Measurements from ENCODE around the gene XPO5. TPM values are rescaled to one million over a fixed set of nuclear protein-coding genes. Genes with fewer than 3 reads are reported as not detected.

XPO5 gene
- total RNA-seq, 4 donors from 2014 or later: 22.2 to 58.6 (median 32.9) TPM

DNA sequence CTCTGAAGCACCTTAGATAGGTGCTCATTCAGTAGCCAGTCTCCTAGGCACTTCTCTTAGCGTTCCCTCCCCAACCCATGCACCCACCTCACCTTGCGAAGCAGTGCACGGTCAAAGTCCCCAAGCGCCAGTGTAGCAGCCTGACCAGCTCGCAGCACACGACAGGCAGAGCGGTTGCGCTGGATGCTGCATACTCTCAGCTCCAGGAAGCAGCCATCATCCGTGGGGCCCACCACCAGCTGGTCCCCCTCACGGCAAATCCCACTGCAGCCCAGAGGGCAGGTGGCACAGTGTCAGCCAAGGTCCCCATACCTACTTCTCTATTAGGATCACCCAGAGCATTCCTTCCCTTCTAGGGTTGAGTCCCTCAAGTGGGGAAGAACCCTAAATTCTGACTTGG is 46.7 kb upstream of the XPO5 start:
- no peak for DNase-seq
- 98% methylated on average over 9 to 10 of the region's 10 CpGs for WGBS, 2 donors
- no peaks in the 10 kb centered on the region for H3K9me3 ChIP-seq
- TF ChIP-seq POLR2A (IDR thresholded peaks at IDR 0.05): no peak
- TF ChIP-seq, protein P1, sequence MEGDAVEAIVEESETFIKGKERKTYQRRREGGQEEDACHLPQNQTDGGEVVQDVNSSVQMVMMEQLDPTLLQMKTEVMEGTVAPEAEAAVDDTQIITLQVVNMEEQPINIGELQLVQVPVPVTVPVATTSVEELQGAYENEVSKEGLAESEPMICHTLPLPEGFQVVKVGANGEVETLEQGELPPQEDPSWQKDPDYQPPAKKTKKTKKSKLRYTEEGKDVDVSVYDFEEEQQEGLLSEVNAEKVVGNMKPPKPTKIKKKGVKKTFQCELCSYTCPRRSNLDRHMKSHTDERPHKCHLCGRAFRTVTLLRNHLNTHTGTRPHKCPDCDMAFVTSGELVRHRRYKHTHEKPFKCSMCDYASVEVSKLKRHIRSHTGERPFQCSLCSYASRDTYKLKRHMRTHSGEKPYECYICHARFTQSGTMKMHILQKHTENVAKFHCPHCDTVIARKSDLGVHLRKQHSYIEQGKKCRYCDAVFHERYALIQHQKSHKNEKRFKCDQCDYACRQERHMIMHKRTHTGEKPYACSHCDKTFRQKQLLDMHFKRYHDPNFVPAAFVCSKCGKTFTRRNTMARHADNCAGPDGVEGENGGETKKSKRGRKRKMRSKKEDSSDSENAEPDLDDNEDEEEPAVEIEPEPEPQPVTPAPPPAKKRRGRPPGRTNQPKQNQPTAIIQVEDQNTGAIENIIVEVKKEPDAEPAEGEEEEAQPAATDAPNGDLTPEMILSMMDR (IDR thresholded peaks at IDR 0.05): no peak
- no peak overlapping the region for H3K27ac ChIP-seq
- intact Hi-C loops (cut with DNase I): no loop called here
- H3K4me1 ChIP-seq: peaks cover 9 to 17% of the 10 kb centered on the region in 2 donors
- H3K27me3 ChIP-seq: no peaks in the 10 kb centered on the region
- H3K4me3 ChIP-seq (replicated peaks in 1 of 3): no peak overlapping the region
- peaks cover 61 to 63% of the 10 kb centered on the region in 2 donors for H3K36me3 ChIP-seq

DNA sequence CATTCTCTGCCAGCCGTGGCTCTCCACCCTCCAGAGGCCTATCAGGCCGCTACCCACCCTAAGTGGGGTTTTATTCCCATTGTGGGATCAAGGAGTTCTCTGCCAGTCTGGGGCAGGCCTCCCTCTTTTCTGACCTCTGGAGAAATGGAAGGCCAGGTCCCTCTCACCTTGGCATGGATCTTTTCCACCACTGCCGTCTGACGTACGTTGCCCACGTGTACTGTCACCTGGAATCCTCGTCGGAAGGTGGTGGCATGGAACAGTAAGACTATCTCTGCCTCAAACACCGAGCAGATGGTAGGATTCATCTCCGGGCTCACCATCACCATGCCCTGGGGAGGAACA is 46.0 kb upstream of the XPO5 start:
- H3K27me3 ChIP-seq: no peaks in the 10 kb centered on the region
- peaks cover 61 to 63% of the 10 kb centered on the region in 2 donors for H3K36me3 ChIP-seq
- 95 to 96% methylated on average over 10 of the region's 10 CpGs for WGBS, 2 donors
- DNase-seq: no peak
- intact Hi-C loops (cut with DNase I): no loop called here
- no peaks in the 10 kb centered on the region for H3K9me3 ChIP-seq
- H3K4me1 ChIP-seq: peaks cover 2 to 10% of the 10 kb centered on the region in 2 donors
- TF ChIP-seq, protein P1 (IDR thresholded peaks at IDR 0.05): no peak
- TF ChIP-seq POLR2A (IDR thresholded peaks at IDR 0.05): no peak
- H3K27ac ChIP-seq: no peak overlapping the region
- no peak overlapping the region for H3K4me3 ChIP-seq (replicated peaks in 1 of 3)

DNA sequence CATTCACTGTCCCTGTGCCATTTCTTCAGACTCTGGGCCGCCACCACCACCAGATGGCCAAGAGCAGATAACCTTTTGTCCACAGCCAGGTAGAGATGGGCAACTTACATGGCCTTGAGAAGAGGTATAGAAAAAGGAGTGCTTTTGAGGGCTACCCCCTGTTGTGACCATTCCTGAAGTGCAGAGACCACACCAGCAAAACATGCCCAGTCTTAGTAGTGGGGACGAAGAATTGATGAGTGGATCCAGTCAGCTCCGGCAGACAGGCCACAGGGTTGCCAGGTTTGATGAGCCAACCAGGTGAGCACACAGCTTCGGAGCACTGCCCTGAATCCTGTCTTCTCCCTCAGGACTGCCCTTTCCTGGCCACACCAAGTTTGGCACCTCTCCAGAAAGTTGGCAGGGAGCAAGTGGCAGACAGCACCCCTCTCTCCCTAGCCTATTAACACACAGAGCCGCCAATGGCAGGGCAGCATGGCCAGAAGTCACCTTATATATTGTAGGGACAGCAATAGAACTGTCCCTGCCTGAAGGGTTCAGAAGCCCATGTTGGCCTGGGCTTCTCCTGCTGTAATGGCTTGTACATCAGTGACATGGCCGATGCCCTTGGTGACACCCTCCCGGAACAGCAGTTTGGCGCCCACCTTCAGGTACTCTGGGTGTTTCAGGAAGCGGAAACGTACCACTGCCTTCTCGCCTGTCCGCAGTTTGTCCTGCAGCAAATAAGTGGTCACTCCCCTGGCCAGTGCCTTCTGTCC is 45.4 kb upstream of the XPO5 start:
- intact Hi-C loops (cut with DNase I): no loop called here
- H3K36me3 ChIP-seq: peaks cover 59 to 61% of the 10 kb centered on the region in 2 donors
- H3K4me1 ChIP-seq: peaks cover 0 to 4% of the 10 kb centered on the region in 2 donors
- WGBS, 2 donors: 88 to 93% methylated on average over 10 to 12 of the region's 12 CpGs
- no peaks in the 10 kb centered on the region for H3K9me3 ChIP-seq
- H3K4me3 ChIP-seq (replicated peaks in 1 of 3): no peak overlapping the region
- DNase-seq: no peak
- H3K27ac ChIP-seq: no peak overlapping the region
- H3K27me3 ChIP-seq: no peaks in the 10 kb centered on the region
- TF ChIP-seq, protein P1 (IDR thresholded peaks at IDR 0.05): no peak
- TF ChIP-seq POLR2A (IDR thresholded peaks at IDR 0.05): no peak

DNA sequence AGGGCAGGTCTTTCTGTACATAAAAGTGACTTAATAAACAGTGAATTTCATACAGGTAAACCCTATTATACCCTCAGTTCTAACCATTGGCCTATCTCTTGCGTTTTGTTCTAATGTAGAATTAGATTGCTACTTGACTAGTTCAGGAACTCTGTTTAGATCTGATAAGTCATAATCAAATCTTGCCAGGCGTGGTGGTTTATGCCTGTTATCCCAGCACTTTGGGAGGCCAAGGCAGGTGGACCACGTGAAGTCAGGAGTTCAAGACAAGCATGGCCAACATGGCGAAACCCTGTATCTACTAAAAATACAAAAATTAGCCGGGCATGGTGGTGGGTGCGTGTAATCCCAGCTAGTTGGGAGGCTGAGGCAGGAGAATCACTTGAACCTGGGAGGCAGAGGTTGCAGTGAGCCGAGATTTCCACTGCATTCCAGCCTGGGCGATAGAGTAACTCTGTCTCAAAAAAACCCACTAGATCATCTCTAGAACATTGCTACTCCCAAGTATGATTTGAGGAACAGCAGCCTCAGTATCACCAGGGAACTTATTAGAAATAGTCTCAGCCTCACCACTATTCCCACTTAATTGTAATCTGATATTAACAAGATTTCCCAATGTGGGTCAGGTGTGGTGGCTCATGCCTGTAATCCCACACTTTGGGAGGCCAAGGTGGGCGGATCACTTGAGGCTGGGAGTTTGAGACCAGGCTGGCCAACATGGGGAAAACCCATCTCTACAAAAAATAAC is 41.1 kb upstream of the XPO5 start:
- Histone ChIP-seq H3K4me3 (replicated peaks in 1 of 3) (no peak overlapping the region), H3K27ac (no peak overlapping the region), H3K4me1 (no peaks in the 10 kb centered on the region), H3K27me3 (no peaks in the 10 kb centered on the region), H3K36me3 (peaks cover 29 to 30% of the 10 kb centered on the region in 2 donors), H3K9me3 (no peaks in the 10 kb centered on the region)
- DNase-seq: no peak
- TF ChIP-seq, protein P1 (IDR thresholded peaks at IDR 0.05): no peak
- TF ChIP-seq POLR2A (IDR thresholded peaks at IDR 0.05): no peak
- 88 to 95% methylated on average over 9 of the region's 9 CpGs for WGBS, 2 donors
- intact Hi-C loops (cut with DNase I): no loop called here

DNA sequence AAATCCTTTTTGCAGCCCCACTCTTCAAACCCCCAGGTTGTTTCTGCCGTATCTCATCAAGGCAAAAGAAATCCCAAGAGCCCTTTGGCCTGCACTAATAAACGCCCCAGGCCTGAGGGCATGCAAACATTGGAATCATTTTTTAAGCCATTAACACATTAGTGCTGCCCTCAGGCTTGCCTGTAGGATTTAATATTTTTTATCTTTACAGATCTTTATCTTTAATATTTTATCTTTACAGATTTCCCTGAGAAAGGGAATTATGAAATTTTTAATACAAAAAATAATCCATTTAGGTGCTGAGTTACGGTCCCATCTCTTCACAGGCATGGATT is 38.5 kb upstream of the XPO5 start:
- Histone ChIP-seq H3K27ac (no peak overlapping the region), H3K9me3 (no peaks in the 10 kb centered on the region), H3K27me3 (no peaks in the 10 kb centered on the region), H3K36me3 (peaks cover 13 to 20% of the 10 kb centered on the region in 2 donors), H3K4me1 (no peaks in the 10 kb centered on the region), H3K4me3 (replicated peaks in 1 of 3) (no peak overlapping the region)
- TF ChIP-seq, protein P1 (IDR thresholded peaks at IDR 0.05): no peak
- TF ChIP-seq POLR2A (IDR thresholded peaks at IDR 0.05): no peak
- intact Hi-C loops (cut with DNase I): no loop called here
- no peak for DNase-seq
- 86 to 90% methylated on average over 3 of the region's 3 CpGs for WGBS, 2 donors
